Stimulated activated CD4-positive, alpha-beta T cell treated with anti-CD3 and anti-CD28 coated beads, Interleukin-4, amount 100 ng/mL, for 4 hours (primary cell): Measurements from ENCODE around the gene DHX58.
A peak's percentile ranks its signal among the peaks of the same experiment; 100 is the strongest.

Source experiments
- DNase-seq, 2 experiments: peaks; one replicate each; pipeline ENCODE4 v3.0.0-alpha.2; 2020

The DHX58 gene

GRCh38 chr17:42079541-42079940, 33.0 kb downstream of the DHX58 start:
- no peak for DNase-seq

- no peak for DNase-seq
Observed at GRCh38 chr17:42078396-42079043, 34.0 kb downstream of the DHX58 start.

- DNase-seq: no peak
Observed at GRCh38 chr17:42077755-42078154, 34.8 kb downstream of the DHX58 start.

DNA sequence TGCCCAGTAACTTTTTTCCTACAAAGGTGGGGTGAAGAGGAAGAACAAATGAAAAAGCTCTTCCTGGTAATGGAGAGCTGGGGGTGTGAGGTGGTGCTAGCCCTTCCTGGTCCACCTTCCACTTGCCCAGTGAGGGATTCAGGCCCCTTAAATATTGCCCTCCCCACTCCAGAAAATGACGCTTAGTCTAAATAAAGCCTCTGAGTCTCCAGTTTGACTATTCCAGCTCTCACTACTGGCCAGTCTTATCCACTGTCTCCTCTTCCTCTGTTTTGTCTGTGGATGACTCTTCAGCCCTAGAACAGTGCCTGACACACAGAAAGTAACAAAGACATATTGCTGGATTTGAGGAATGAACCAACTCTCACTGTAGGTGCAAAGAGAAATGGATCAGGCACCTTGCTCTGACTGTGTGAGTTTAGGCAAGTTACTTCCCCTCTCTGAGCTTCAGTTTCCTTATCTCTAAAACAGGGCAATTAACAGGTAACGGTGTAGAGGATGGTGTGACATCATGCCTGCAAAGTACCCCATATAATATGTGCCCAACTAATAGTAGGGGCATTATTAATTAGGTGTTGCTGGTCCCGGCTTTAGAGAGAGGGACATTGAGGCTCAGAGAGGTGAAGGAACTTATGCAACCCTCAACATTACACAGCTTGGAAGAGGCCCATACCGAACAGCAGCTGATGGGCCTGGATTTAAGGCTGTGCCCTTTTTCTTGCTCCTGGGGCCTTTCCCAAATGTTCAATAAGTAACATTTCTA, 35.5 kb downstream of the DHX58 start:
- DNase-seq: no peak

GRCh38 chr17:42075789-42076188, 36.7 kb downstream of the DHX58 start:
- no peak for DNase-seq

- DNase-seq: no peak
Observed at GRCh38 chr17:42072323-42073187, 40.0 kb downstream of the DHX58 start.

DNA sequence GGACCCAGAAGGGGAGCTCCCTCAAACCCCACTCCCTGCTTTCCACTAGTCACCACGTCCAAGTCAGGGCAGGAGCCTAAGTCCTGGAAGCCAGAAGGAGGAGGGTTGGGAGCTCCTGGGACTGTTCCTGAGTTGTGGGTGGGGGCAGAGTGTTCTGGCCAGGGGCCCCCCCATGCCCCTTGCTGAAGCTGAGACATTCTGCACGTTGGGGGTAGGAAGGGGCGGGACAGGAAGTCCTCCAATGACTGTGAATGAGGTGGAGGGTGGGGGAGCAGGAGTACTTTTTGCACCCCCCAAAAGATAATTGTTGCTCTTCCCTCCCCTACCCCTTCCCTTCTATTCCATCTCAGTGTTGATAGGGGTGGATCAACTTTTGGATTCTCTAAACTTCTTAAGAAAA, 40.7 kb downstream of the DHX58 start:
- DNase-seq: no peak

DNA sequence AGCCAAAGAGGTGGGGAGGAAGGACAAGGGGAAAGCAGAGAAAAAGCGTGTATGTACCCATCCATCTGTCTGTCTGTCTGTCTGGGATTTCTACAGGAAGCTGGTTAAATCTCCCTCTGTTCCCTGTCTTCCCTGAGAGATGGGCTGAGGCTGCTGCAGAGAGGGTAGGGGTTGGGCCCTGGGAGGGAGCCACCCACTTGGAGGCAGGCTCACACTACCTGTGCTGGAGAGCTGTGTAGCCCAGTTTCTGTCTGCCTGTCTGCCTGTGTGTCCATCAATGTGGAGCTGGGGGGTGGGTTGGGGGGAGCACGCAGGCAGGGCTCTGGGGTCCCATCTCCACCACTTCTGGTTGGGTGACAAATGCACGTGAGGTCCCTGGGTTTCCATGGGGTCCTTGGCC, 43.5 kb downstream of the DHX58 start:
- no peak for DNase-seq

DNA sequence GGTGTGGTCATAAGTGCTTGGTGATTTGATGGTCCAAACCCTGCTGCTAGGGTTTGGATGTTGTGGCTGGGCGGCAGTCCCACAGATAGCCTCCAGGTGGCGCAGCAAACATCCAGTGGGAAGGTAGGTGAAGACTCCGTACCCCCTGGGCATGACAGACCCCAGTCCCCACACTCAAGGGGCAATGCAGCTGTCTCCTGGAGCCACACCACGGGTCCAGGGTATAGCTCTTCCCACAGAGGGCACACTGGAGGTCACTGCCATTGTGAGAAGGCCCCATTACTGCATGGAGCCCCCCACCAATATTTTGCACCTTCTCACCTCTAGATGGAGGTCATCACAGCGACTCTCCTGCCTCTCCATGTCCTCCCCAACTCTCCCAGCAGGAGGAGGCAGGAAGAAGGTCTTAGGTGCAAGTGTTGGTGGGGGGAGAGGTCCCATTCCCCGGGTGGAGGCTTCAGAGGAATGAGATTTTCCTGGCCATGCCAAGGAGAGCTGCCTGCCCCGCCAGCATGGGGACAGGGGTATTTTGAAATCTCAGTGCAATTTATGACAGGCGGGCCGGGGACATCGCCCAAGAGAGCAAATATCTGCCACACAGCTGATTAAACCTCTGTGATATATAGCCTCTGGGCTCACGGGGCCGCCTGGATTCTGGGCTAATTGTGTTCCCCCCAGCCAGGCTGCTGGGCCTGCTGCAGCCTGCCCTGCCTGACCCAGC, 45.0 kb downstream of the DHX58 start:
- peak; percentile 48 to 68 for DNase-seq

DNA sequence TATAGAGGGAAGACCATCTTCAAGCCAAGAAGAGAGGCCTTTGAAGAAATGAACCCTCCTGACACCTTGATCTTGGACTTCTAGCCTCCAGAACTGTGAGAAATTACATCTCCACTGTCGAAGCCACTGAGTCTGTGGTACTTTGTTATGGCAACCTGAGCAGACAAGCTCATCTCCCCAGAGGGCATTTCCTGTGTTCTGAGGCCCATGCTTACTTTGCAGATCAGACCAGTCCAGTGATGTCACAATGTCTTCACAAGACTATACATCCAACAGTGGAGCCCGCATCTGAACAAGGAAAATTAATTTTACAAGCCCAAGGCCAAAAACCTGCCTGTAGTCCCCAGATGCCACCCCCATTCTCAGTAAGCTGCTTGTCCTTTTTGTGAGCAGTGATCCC, 47.3 kb downstream of the DHX58 start:
- DNase-seq: no peak

- DNase-seq: no peak
Observed at GRCh38 chr17:42062681-42063080, 49.8 kb downstream of the DHX58 start.

GRCh38 chr17:42061646-42062487, 50.6 kb downstream of the DHX58 start:
- DNase-seq: no peak

- DNase-seq: no peak
Observed at GRCh38 chr17:42060231-42060630, 52.3 kb downstream of the DHX58 start.

DNA sequence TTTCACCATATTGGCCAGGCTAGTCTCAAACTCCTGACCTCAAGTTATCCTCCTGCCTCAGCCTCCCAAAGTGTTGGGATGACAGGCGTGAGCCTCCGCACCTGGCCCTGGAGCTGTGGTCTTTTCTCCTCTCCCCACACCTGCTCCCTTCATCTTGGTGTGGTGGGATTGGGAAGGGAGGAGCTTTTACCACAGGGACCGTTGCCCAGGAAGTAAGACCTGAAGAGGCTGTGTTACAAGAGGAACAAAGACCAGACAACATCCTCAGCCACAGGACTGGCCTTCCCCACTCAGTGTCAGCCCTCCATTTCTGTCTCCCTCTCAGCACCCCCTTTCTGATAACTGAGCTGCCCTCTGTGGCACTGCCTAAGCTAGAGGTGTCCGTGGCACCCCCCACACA, 52.7 kb downstream of the DHX58 start:
- no peak for DNase-seq

DNA sequence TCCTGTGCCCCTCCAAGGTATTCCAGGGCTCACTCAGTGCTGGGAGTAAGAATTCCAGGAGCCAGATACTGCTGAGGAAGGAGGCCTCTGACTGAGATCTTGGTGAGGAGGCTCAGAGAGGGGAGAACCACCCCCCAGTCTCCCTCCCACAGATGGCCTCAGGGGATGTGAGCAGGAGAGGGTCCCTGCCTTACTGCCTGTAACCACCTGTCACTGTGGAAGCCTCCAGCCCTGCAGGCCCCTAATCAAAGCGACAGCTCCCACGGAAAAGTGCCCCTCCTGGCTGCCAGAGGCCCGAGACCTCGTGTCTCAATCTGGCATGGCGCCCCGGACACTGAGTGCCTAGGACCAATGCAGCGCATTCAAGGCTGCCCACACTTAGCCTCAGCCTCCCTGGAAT, 54.5 kb downstream of the DHX58 start:
- DNase-seq: no peak

GRCh38 chr17:42056635-42057034, 55.9 kb downstream of the DHX58 start:
- no peak for DNase-seq

- DNase-seq: no peak
Observed at GRCh38 chr17:42055496-42055895, 57.0 kb downstream of the DHX58 start.

DNA sequence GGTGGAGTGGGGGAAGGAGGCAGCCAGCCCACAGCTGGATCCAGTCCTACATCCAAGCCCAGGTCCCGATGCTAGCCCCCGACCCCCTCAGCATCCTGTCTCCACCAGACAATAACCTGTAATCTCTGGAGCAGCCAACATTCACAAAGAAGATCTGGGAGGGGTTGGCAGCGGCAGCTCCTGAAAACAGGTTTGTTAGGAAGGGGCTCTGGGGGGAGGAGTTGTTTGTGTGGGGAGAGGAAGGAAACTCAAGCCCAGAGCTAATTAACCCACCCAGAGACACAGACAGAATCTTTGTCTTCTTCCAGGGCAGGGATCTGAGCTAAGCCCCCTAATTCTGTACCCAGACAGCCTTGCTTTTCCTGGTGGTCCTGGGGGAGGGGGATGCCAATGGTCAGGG, 57.5 kb downstream of the DHX58 start:
- no peak for DNase-seq

DNA sequence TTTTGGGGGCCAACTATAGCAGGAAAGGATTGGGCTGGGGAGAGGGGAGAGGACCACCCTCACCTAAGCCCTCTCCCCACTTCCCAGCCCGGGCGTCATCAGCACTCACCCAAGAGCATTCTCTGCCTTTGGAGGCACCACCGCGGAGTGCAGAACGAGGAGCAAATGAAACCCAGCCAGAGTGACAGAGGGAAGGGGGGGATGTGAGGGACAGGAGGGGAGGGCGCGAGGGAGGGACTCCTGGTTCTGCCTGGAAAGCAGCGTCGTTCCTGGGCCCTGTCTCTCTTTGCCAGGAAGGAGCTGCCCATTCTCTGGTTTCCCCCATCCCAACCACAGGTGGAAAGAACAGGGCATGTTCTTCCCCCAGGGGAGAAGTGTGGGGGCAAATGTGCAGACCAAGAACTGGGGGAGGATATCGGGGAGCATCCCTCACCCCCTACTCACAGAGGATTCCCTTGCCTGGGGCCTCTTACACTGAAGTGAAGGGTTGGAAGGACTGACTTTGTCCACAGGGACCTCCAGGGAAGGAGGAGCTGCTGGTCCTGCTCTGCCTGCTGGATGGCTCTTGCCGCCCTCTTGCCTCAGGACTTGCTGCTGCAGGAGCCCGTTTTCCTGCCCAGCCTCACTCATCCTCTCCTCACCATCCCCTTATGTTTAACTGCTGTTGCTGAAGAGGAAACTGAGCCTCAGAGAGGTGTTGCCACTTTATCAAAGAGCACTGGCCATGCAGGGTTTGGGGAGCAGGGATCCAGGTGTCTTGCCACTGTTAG, 58.6 kb downstream of the DHX58 start:
- DNase-seq: no peak

DNA sequence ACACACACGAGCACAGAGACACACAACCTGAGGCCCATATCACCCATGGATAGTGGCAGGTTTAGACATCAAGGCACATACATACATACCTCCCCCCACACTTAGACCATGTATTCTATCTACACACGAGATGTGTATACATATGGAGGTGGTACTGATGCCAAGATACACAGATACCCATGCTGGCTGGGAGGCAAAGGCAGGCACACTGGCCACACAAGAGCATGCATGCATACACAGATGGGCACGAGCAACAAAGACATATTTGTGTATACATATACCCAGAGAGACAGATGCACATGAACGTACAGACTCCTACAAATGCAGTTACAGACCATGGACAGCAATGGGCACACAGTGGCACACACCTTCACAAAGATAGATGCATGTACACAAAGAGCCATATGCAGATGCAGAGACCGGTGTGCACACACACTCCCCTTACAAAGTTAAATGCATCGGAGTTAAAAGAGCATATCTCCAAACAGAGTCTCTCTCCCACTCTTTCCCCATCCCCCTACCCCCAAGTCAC, 60.1 kb downstream of the DHX58 start:
- DNase-seq: no peak

GRCh38 chr17:42051645-42052044, 60.9 kb downstream of the DHX58 start:
- DNase-seq: no peak
